H1 (cell line): ENCODE results near the gene PGAM5. TPM values are rescaled to one million over a fixed set of nuclear protein-coding genes. Genes with fewer than 3 reads are reported as not detected.

Experiments
- CTCF ChIA-PET: fragments of 300-600 bp; sonication (Branson Sonifier 250); formaldehyde crosslinking; loops from one replicate; lab custom pipeline; 2021; ENCODE audit not compliant: partially characterized antibody; lab: Charles Lee
- POLR2A ChIA-PET: fragments of 300-600 bp; sonication (Branson Sonifier 250); formaldehyde crosslinking; loops from one replicate; lab custom pipeline; 2021; ENCODE audit warnings: inconsistent platforms; ENCODE audit not compliant: partially characterized antibody; lab: Charles Lee
- DNase-seq, 2 experiments: peaks; one replicate each; pipeline versions ENCODE4 v3.0.0 to v3.0.0-alpha.2; 2010 to 2022; ENCODE audit warnings: low spot score in 2 of 2, low read depth in 1 of 2, mixed read lengths in 1 of 2
- FAIRE-seq: peaks from 2 replicates; lab custom pipeline; 2011; peaks lifted over from hg19 to GRCh38; lab: Jason Lieb, UNC
- H2AFZ ChIP-seq: 2 replicates; pipeline ENCODE4 v1.8.1; 2012; ENCODE audit warnings: low read length, inconsistent platforms
- H2AK5ac ChIP-seq: 2 replicates; pipeline ENCODE4 v1.6.1; 2013; ENCODE audit warnings: low read depth, low read length
- H2BK120ac ChIP-seq: replicated peaks from 2 replicates; pipeline ENCODE3; 2013; ENCODE audit warnings: low read depth, low read length, inconsistent platforms
- H2BK12ac ChIP-seq: 2 replicates; pipeline ENCODE4 v1.6.1; 2013; ENCODE audit warnings: low read depth, low read length
- H2BK15ac ChIP-seq: 2 replicates; pipeline ENCODE4 v1.6.1; 2013; ENCODE audit warnings: low read length
- H2BK20ac ChIP-seq: 2 replicates; pipeline ENCODE4 v1.6.1; 2013; ENCODE audit warnings: low read length
- H2BK5ac ChIP-seq: 2 replicates; pipeline ENCODE4 v1.6.1; 2013; ENCODE audit warnings: low read depth, low read length
- H3K14ac ChIP-seq: 2 replicates; pipeline ENCODE4 v1.6.1; 2013; ENCODE audit warnings: inconsistent platforms; ENCODE audit not compliant: insufficient read length
- H3K18ac ChIP-seq: 2 replicates; pipeline ENCODE4 v1.6.1; 2013; ENCODE audit warnings: low read length; ENCODE audit errors: extremely low read depth
- H3K23ac ChIP-seq: 2 replicates; pipeline ENCODE4 v1.6.1; 2013; ENCODE audit warnings: inconsistent platforms; ENCODE audit not compliant: insufficient read length
- H3K23me2 ChIP-seq: 2 replicates; pipeline ENCODE4 v1.6.1; 2013; ENCODE audit warnings: low read depth, low read length
- H3K27ac ChIP-seq: 2 replicates; pipeline ENCODE4 v1.6.1; 2011; ENCODE audit warnings: low read depth, low read length, inconsistent platforms
- H3K27me3 ChIP-seq, 4 experiments: replicated peaks in 1 of 4; 1 replicate in 1 of 4; 2 replicates in 3 of 4; pipeline versions ENCODE4 v1.6.1 to v1.8.1; 2011 to 2013; ENCODE audit warnings: low read length in 3 of 4, mild to moderate bottlenecking in 3 of 4, inconsistent platforms in 2 of 4, mixed read lengths in 2 of 4, moderate library complexity in 1 of 4; ENCODE audit not compliant: control insufficient read depth in 3 of 4, insufficient read depth in 3 of 4; ENCODE audit errors: extremely low read depth in 1 of 4
- H3K36me3 ChIP-seq, 4 experiments: 2 replicates each; pipeline versions ENCODE4 v1.6.1 to v1.8.1; 2011 to 2013; ENCODE audit warnings: mild to moderate bottlenecking in 4 of 4, low read length in 3 of 4, moderate library complexity in 2 of 4, control low read depth in 1 of 4, inconsistent platforms in 1 of 4; ENCODE audit not compliant: insufficient read depth in 4 of 4, control insufficient read depth in 2 of 4
- H3K4ac ChIP-seq: replicated peaks from 2 replicates; pipeline ENCODE3; 2013; ENCODE audit warnings: low read length, low read depth, mixed read lengths, inconsistent platforms; ENCODE audit not compliant: insufficient read length
- H3K4me1 ChIP-seq, 4 experiments: replicated peaks in 1 of 4; 1 replicate in 1 of 4; 2 replicates in 3 of 4; pipeline versions ENCODE4 v1.6.1 to v1.8.1; 2011 to 2013; ENCODE audit warnings: low read length in 3 of 4, inconsistent platforms in 2 of 4, mixed read lengths in 1 of 4; ENCODE audit not compliant: insufficient read depth in 4 of 4, control insufficient read depth in 3 of 4
- H3K4me2 ChIP-seq, 2 experiments: 2 replicates each; pipeline versions ENCODE4 v1.6.1 to v1.8.1; 2011 to 2013; ENCODE audit warnings: low read depth in 2 of 2, low read length in 2 of 2, control low read depth in 1 of 2, inconsistent platforms in 1 of 2, mild to moderate bottlenecking in 1 of 2; ENCODE audit not compliant: insufficient read depth in 1 of 2
- H3K4me3 ChIP-seq, 4 experiments: fragments of 200-600, 300-600 bp in 1 of 4; sonication (generic), shearing (Covaris generic), sonication (Bioruptor Twin) in 1 of 4; 2 replicates each; pipeline versions ENCODE4 v1.5.1 to v1.8.1; 2011 to 2016; ENCODE audit warnings: low read length in 4 of 4, low read depth in 3 of 4, control low read depth in 2 of 4, inconsistent platforms in 2 of 4, mild to moderate bottlenecking in 2 of 4, mixed read lengths in 1 of 4, moderate library complexity in 1 of 4; ENCODE audit not compliant: insufficient read depth in 2 of 4; ENCODE audit errors: extremely low read depth in 1 of 4
- H3K56ac ChIP-seq: replicated peaks from 2 replicates; pipeline ENCODE3; 2013; ENCODE audit warnings: low read depth, mild to moderate bottlenecking, mixed read lengths, low read length, inconsistent platforms; ENCODE audit not compliant: insufficient read length
- H3K79me1 ChIP-seq: 2 replicates; pipeline ENCODE4 v1.6.1; 2013; ENCODE audit warnings: low read depth, low read length, control low read depth
- H3K79me2 ChIP-seq, 2 experiments: 2 replicates each; pipeline versions ENCODE4 v1.6.1 to v1.8.1; 2012 to 2013; ENCODE audit warnings: low read length in 2 of 2, mild to moderate bottlenecking in 2 of 2, inconsistent platforms in 1 of 2; ENCODE audit not compliant: insufficient read depth in 2 of 2, control insufficient read depth in 1 of 2
- H3K9ac ChIP-seq, 4 experiments: replicated peaks in 1 of 4; 1 replicate in 1 of 4; 2 replicates in 3 of 4; pipeline versions ENCODE4 v1.6.1 to v1.8.1; 2011 to 2013; ENCODE audit warnings: low read depth in 3 of 4, low read length in 3 of 4, control low read depth in 2 of 4, mild to moderate bottlenecking in 2 of 4, moderate library complexity in 2 of 4, inconsistent platforms in 1 of 4; ENCODE audit errors: extremely low read depth in 1 of 4
- H3K9me3 ChIP-seq, 2 experiments: 2 replicates each; pipeline versions ENCODE4 v1.6.1 to v1.8.1; 2012 to 2013; ENCODE audit warnings: mild to moderate bottlenecking in 2 of 2, moderate library complexity in 2 of 2, control low read depth in 1 of 2, inconsistent platforms in 1 of 2, low read depth in 1 of 2, low read length in 1 of 2, mixed read lengths in 1 of 2; ENCODE audit not compliant: insufficient read depth in 2 of 2
- H4K20me1 ChIP-seq, 2 experiments: replicated peaks in 1 of 2; 2 replicates each; pipeline versions ENCODE3 to v1.8.1; 2011 to 2013; ENCODE audit warnings: inconsistent platforms in 2 of 2, low read length in 2 of 2, mild to moderate bottlenecking in 1 of 2; ENCODE audit not compliant: insufficient read depth in 2 of 2, control insufficient read depth in 1 of 2
- H4K5ac ChIP-seq: 2 replicates; pipeline ENCODE4 v1.6.1; 2013; ENCODE audit warnings: low read length, low read depth, mixed read lengths, inconsistent platforms; ENCODE audit not compliant: insufficient read length
- H4K8ac ChIP-seq: 2 replicates; pipeline ENCODE4 v1.8.0; 2013; ENCODE audit warnings: mild to moderate bottlenecking, moderate library complexity, low read length, inconsistent platforms; ENCODE audit not compliant: insufficient read depth; ENCODE audit errors: extremely low read depth
- H4K91ac ChIP-seq: replicated peaks from 2 replicates; pipeline ENCODE3; 2013; ENCODE audit warnings: low read length, mixed read lengths, inconsistent platforms; ENCODE audit not compliant: insufficient read length
- BCL11A ChIP-seq, 2 experiments: IDR thresholded peaks; one replicate each; pipeline ENCODE4 v1.6.1; 2011; ENCODE audit warnings: low read depth in 2 of 2, low read length in 2 of 2, mild to moderate bottlenecking in 2 of 2
- BRCA1 ChIP-seq: IDR thresholded peaks from 2 replicates; pipeline ENCODE4 v1.6.1; 2012; ENCODE audit warnings: low read depth, low read length, improper control_type of control experiment
- CEBPB ChIP-seq: IDR thresholded peaks from 2 replicates; pipeline ENCODE4 v1.6.1; 2012; ENCODE audit warnings: low read depth, low read length
- CTBP2 ChIP-seq: IDR thresholded peaks from 2 replicates; pipeline ENCODE4 v1.7.0; 2011; ENCODE audit warnings: borderline replicate concordance, mild to moderate bottlenecking, moderate library complexity, mixed read lengths, low read length; ENCODE audit not compliant: insufficient read depth, insufficient read length
- EGR1 ChIP-seq: IDR thresholded peaks from 2 replicates; pipeline ENCODE4 v1.6.1; 2011; ENCODE audit warnings: low read depth, low read length, borderline replicate concordance
- HDAC6 ChIP-seq: IDR thresholded peaks from one replicate; pipeline ENCODE4 v1.7.1; 2012; ENCODE audit warnings: low read depth, mild to moderate bottlenecking, inconsistent platforms, low read length, moderate library complexity
- JUND ChIP-seq: IDR thresholded peaks from 2 replicates; pipeline ENCODE4 v1.6.1; 2011; ENCODE audit warnings: mild to moderate bottlenecking, improper control_type of control experiment, low read length
- NRF1 ChIP-seq: IDR thresholded peaks from 2 replicates; pipeline ENCODE4 v1.6.1; 2011; ENCODE audit warnings: mild to moderate bottlenecking, low read depth, low read length, improper control_type of control experiment
- RXRA ChIP-seq: IDR thresholded peaks from 2 replicates; pipeline ENCODE4 v1.6.1; 2011; ENCODE audit warnings: low read depth, mild to moderate bottlenecking, low read length, moderate library complexity; ENCODE audit not compliant: insufficient read depth
- SIRT6 ChIP-seq: IDR thresholded peaks from one replicate; pipeline ENCODE4 v1.7.1; 2012; ENCODE audit warnings: low read length, inconsistent platforms
- SP1 ChIP-seq: IDR thresholded peaks from 2 replicates; pipeline ENCODE4 v1.6.1; 2011; ENCODE audit warnings: low read depth, low read length
- SP4 ChIP-seq: IDR thresholded peaks from 2 replicates; pipeline ENCODE4 v1.6.1; 2012; ENCODE audit warnings: low read length, inconsistent platforms
- TBP ChIP-seq: IDR thresholded peaks from 2 replicates; pipeline ENCODE4 v1.6.1; 2011; ENCODE audit warnings: low read depth, low read length, improper control_type of control experiment
- WGBS, 2 experiments: shearing (Covaris generic) in 1 of 2; methylation state at CpG; one replicate each; pipeline versions ENCODE4 v1.1.6 to v1.1.7; 2013 to 2015; ENCODE audit warnings: low lambda C conversion rate in 2 of 2, mixed read lengths in 2 of 2, inconsistent platforms in 1 of 2, low coverage in 1 of 2, missing lambda C conversion rate in 1 of 2; ENCODE audit not compliant: insufficient replicate concordance in 2 of 2, insufficient coverage in 1 of 2, insufficient read length in 1 of 2; ENCODE audit errors: extremely low coverage in 1 of 2, missing lambda C conversion rate in 1 of 2; 5-methylcytosine and 5-hydroxymethylcytosine counted together
- polyA plus RNA-seq, 7 experiments: library from polyadenylated mRNA; depleted of rRNA in 3 of 7; stranded (reverse) in 5 of 7; unstranded in 2 of 7; fragments of >200 nt in 5 of 7; fragments of 200-250 nt in 2 of 7; gene quantifications; 1 replicate in 5 of 7; 2 replicates in 1 of 7; 4 replicates in 1 of 7; pipeline versions ENCODE4 v1.2.1 to v1.2.3, GENCODE V29; 2011 to 2013; ENCODE audit warnings: missing spikeins in 2 of 7, mixed read lengths in 2 of 7
- total RNA-seq: library from RNA; stranded (reverse); fragmentation: NEBNext Ultra II Directional; extraction: Animal tissue kit (Norgen Biotek cat#: 25700); gene quantifications from 2 replicates; pipeline ENCODE4 v1.2.1, GENCODE V29; 2021
- TF ChIP-seq, protein P1 (sequence below): IDR thresholded peaks from 2 replicates; pipeline ENCODE4 v1.6.1; 2012; ENCODE audit warnings: low read length, inconsistent platforms

Gene PGAM5
- total and polyA plus RNA-seq, 2 of the 8 experiments (the other 6 are each of a cell fraction or from before 2014, with no cell fraction given) = 66.4 to 84.0 TPM

DNA sequence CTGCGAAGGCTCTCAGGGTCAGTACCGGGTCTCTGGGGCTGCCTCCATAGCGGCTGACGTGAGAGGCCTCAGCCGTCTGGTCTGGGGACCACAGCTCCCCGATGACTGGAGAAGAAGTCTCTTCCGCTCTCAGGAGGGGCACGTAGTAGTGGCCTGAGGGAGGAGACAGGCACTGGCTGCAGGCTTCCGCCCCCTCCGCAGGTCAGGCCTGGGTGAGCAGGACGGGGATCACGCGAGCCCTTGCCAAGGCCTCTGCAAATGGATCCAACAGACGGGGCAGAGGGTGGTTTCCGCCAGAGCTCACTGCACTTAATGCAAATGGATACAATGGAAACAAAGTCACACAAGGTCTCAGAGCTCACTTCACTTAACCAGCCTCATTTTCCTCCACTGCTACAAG is 26.3 kb downstream of the PGAM5 start:
- no peak overlapping the region for H4K8ac ChIP-seq
- no peak for DNase-seq
- ChIA-PET CTCF (interaction anchor here (0.8 to 1.1 kb wide), 2 partner anchors 31 to 98 kb away, joined by 3 to 4 read pairs; no protein-coding TSS in a partner anchor), POLR2A (interaction anchor here (1.1 to 2.4 kb wide), 5 partner anchors 10 to 24 kb away, joined by 3 to 8 read pairs (median 3); partner anchors contain the start of gene ANKLE2)
- H3K79me2 ChIP-seq = no peaks in the 10 kb centered on the region
- H3K56ac ChIP-seq = no peak overlapping the region
- no peak overlapping the region for H3K4ac ChIP-seq
- peaks cover 9 to 15% of the 10 kb centered on the region in 2 experiments for H4K20me1 ChIP-seq
- no peak overlapping the region for H2BK20ac ChIP-seq
- H2AFZ ChIP-seq = no peak overlapping the region
- H2BK12ac ChIP-seq = no peak overlapping the region; the same call in 1 of the 2 replicates
- H3K9me3 ChIP-seq = no peaks in the 10 kb centered on the region
- no peak overlapping the region for H3K27ac ChIP-seq
- no peak overlapping the region for H3K14ac ChIP-seq
- no peak overlapping the region for H3K4me2 ChIP-seq
- no peak overlapping the region for H2BK15ac ChIP-seq
- no peak overlapping the region for H3K4me3 ChIP-seq
- H2BK120ac ChIP-seq = no peak overlapping the region
- FAIRE-seq = no peak
- no peak overlapping the region for H4K91ac ChIP-seq
- no peaks in the 10 kb centered on the region for H3K23me2 ChIP-seq
- H3K9ac ChIP-seq = no peak overlapping the region
- peaks cover 55 to 88% (median 82%) of the 10 kb centered on the region in 4 experiments for H3K36me3 ChIP-seq
- no peak overlapping the region for H4K5ac ChIP-seq
- no peaks in the 10 kb centered on the region for H3K27me3 ChIP-seq
- no peaks in the 10 kb centered on the region for H3K4me1 ChIP-seq
- WGBS, 2 experiments = 92% methylated on average over 13 of the region's 15 CpGs; no CpG with 5 or more reads in 1 of the 2 experiments
- no peak overlapping the region for H3K18ac ChIP-seq
- H2BK5ac ChIP-seq = no peak overlapping the region
- no peaks in the 10 kb centered on the region for H3K79me1 ChIP-seq
- no peak overlapping the region for H3K23ac ChIP-seq
- H2AK5ac ChIP-seq = no peak overlapping the region
- TF ChIP-seq SIRT6 = no peak
- TF ChIP-seq EGR1 = no peak
- no peak for TF ChIP-seq BCL11A (IDR thresholded peaks at IDR 0.05; ENCODE audit: low read depth in 2 of 2, low read length in 2 of 2)
- TF ChIP-seq SP4 = no peak
- TF ChIP-seq BRCA1 = no peak
- TF ChIP-seq JUND = no peak
- TF ChIP-seq NRF1 = no peak
- TF ChIP-seq, protein P1, sequence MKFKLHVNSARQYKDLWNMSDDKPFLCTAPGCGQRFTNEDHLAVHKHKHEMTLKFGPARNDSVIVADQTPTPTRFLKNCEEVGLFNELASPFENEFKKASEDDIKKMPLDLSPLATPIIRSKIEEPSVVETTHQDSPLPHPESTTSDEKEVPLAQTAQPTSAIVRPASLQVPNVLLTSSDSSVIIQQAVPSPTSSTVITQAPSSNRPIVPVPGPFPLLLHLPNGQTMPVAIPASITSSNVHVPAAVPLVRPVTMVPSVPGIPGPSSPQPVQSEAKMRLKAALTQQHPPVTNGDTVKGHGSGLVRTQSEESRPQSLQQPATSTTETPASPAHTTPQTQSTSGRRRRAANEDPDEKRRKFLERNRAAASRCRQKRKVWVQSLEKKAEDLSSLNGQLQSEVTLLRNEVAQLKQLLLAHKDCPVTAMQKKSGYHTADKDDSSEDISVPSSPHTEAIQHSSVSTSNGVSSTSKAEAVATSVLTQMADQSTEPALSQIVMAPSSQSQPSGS = no peak
- no peak for TF ChIP-seq CTBP2
- no peak for TF ChIP-seq CEBPB
- no peak for TF ChIP-seq HDAC6
- no peak for TF ChIP-seq RXRA
- no peak for TF ChIP-seq SP1
- TF ChIP-seq TBP = no peak
